Adrenal gland (tissue), 5 donors: Measurements from ENCODE around the gene PLOD3.

Experiments
- POLR2A ChIP-seq, 2 donors: fragments of 450-650 bp; IDR thresholded peaks; one replicate each; pipeline ENCODE4 v1.6.1; 2017; ENCODE audit warnings: antibody characterized with exemption in 2 of 2, mild to moderate bottlenecking in 2 of 2, moderate library complexity in 1 of 2
- TF ChIP-seq, protein P1 (sequence below), 6 experiments: fragments of 450-650 bp in 4 of 6; fragments of 200-600 bp in 2 of 6; sonication (generic) in 1 of 6; IDR thresholded peaks; 1 replicate in 5 of 6; 2 replicates in 1 of 6; pipeline versions ENCODE4 v1.5.1 to v1.8.0; 2016 to 2021; ENCODE audit warnings: antibody characterized with exemption in 6 of 6, mild to moderate bottlenecking in 2 of 6, moderate library complexity in 1 of 6
- donor health status: DM: no; HTN: no; CAD: no.

DNA sequence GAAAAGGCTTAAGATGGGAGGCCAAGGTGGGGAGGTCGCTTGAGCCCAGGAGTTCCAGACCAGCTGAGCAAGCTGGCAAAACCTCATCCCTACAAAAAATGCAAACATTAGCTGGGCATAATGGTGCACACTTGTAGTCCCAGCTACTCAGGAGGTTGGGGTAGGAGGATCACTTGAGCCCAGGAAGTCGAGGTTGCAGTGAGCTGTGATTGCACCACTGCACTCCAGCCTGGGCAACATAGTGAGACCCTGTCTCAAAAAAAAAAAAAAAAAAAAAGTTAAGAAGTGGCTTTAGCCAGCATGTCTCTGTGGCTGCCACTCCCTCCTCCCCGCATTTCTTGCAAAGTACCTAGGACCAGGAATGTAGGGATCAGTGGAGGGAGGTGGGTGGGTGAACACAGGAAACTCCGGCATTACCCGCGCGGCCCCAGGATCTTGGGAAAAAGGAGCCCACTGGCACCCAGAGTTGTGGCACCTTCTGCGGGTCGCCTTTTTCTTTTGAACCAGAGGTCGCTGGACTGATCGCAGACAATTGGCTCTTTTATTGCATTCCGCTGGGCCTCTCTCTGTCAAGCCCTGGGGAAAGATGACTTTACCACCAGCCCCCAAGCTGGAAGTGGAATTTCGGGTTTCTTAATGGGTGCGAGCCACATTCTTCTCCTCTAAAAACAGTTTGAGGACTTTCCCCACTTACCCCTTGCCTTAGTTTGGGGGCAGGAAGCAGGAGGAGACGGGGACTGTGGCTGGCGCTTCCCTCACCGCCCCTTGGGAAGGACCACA, 55.5 kb downstream of the PLOD3 start:
- TF ChIP-seq, protein P1, sequence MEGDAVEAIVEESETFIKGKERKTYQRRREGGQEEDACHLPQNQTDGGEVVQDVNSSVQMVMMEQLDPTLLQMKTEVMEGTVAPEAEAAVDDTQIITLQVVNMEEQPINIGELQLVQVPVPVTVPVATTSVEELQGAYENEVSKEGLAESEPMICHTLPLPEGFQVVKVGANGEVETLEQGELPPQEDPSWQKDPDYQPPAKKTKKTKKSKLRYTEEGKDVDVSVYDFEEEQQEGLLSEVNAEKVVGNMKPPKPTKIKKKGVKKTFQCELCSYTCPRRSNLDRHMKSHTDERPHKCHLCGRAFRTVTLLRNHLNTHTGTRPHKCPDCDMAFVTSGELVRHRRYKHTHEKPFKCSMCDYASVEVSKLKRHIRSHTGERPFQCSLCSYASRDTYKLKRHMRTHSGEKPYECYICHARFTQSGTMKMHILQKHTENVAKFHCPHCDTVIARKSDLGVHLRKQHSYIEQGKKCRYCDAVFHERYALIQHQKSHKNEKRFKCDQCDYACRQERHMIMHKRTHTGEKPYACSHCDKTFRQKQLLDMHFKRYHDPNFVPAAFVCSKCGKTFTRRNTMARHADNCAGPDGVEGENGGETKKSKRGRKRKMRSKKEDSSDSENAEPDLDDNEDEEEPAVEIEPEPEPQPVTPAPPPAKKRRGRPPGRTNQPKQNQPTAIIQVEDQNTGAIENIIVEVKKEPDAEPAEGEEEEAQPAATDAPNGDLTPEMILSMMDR (IDR thresholded peaks at IDR 0.05) = no peak
- no peak for TF ChIP-seq POLR2A (IDR thresholded peaks at IDR 0.05)
